GM12878 (cell line): Measurements from ENCODE around the gene FGF1. TPM values are rescaled to one million over a fixed set of nuclear protein-coding genes. Genes with fewer than 3 reads are reported as not detected.

Experiments used
- ATAC-seq: fragments of 200-7000 bp; cut with Tn5 transposase; 3 replicates; pipeline ENCODE4 v1.9.1; 2020; ENCODE audit warnings: mild to moderate bottlenecking, moderate library complexity
- BruUV-seq: library from RNA; stranded (reverse); fragments of 400-500 nt; replicated peaks from 2 replicates; lab custom pipeline; 2021; lab: Mats Ljungman, UMichigan
- CTCF ChIA-PET: fragments of 300-600 bp; sonication (Branson Sonifier 250); formaldehyde crosslinking; extraction: SDS; loops from one replicate; lab custom pipeline; 2021; ENCODE audit warnings: inconsistent platforms; lab: Yijun Ruan, JAX
- POLR2A ChIA-PET: fragments of 350-600 bp; formaldehyde crosslinking; extraction: SDS; loops from one replicate; lab custom pipeline; 2021; ENCODE audit warnings: inconsistent platforms; lab: Charles Lee
- RAD21 ChIA-PET: fragments of 300-600 bp; sonication (Branson Sonifier 250); formaldehyde crosslinking; loops from one replicate; lab custom pipeline; 2023; ENCODE audit warnings: antibody characterized with exemption; ENCODE audit not compliant: unreplicated experiment; lab: Charles Lee
- SMC1A ChIA-PET: fragments of 300-600 bp; sonication (Branson Sonifier 250); formaldehyde crosslinking; loops from one replicate; lab custom pipeline; 2023; ENCODE audit not compliant: unreplicated experiment, uncharacterized antibody; lab: Charles Lee
- DNase-seq: peaks from one replicate; pipeline ENCODE4 v3.0.0-alpha.2; 2011; ENCODE audit warnings: low read depth, low spot score
- FAIRE-seq: peaks from 3 replicates; lab custom pipeline; 2011; peaks lifted over from hg19 to GRCh38; lab: Jason Lieb, UNC
- H2AFZ ChIP-seq: 2 replicates; pipeline ENCODE4 v1.6.0; 2011; ENCODE audit warnings: low read depth, low read length, control low read depth; ENCODE audit not compliant: control insufficient read depth
- H3K27ac ChIP-seq: 2 replicates; pipeline ENCODE4 v1.5.1; 2011; ENCODE audit warnings: control low read depth; ENCODE audit not compliant: control insufficient read depth, insufficient read depth
- H3K27me3 ChIP-seq, 2 experiments: replicated peaks in 1 of 2; 2 replicates each; pipeline versions ENCODE4 v1.6.0 to v1.6.1; 2011; ENCODE audit warnings: low read length in 1 of 2; ENCODE audit not compliant: control insufficient read depth in 2 of 2, insufficient read depth in 2 of 2
- H3K36me3 ChIP-seq, 2 experiments: 2 replicates each; pipeline ENCODE4 v1.5.1; 2011; ENCODE audit warnings: low read length in 1 of 2; ENCODE audit not compliant: control insufficient read depth in 2 of 2, insufficient read depth in 2 of 2
- H3K4me1 ChIP-seq: 2 replicates; pipeline ENCODE4 v1.6.1; 2011; ENCODE audit warnings: mild to moderate bottlenecking, low read length, moderate library complexity, mixed read lengths; ENCODE audit not compliant: control insufficient read depth, insufficient read depth
- H3K4me2 ChIP-seq: 2 replicates; pipeline ENCODE4 v1.6.0; 2011; ENCODE audit warnings: control low read depth; ENCODE audit not compliant: control insufficient read depth, insufficient read depth
- H3K4me3 ChIP-seq: fragments of 200-600 bp; sonication (generic); 2 replicates; pipeline ENCODE4 v1.5.1; 2016
- H3K79me2 ChIP-seq: 2 replicates; pipeline ENCODE4 v1.6.0; 2011; ENCODE audit warnings: low read length; ENCODE audit not compliant: control insufficient read depth, insufficient read depth
- H3K9ac ChIP-seq: 2 replicates; pipeline ENCODE4 v1.8.0; 2011; ENCODE audit warnings: low read length, control low read depth, mixed read lengths; ENCODE audit not compliant: control insufficient read depth, insufficient read depth
- H3K9me3 ChIP-seq: replicated peaks from 3 replicates; pipeline ENCODE4 v1.5.1; 2011; ENCODE audit warnings: mild to moderate bottlenecking, low read length; ENCODE audit not compliant: control insufficient read depth, insufficient read depth
- H4K20me1 ChIP-seq: 2 replicates; pipeline ENCODE4 v1.6.0; 2011; ENCODE audit not compliant: control insufficient read depth, insufficient read depth
- CBX5 ChIP-seq: sonication (generic); IDR thresholded peaks from 2 replicates; pipeline ENCODE4 v1.6.1; 2016; ENCODE audit warnings: low read depth, moderate library complexity, mild to moderate bottlenecking, inconsistent platforms
- DPF2 ChIP-seq: fragments of 450-650 bp; IDR thresholded peaks from 2 replicates; pipeline ENCODE4 v1.6.1; 2017; ENCODE audit warnings: mild to moderate bottlenecking
- EZH2 ChIP-seq: IDR thresholded peaks from 2 replicates; pipeline ENCODE4 v1.6.1; 2012; ENCODE audit warnings: low read depth, mild to moderate bottlenecking, control low read depth, inconsistent platforms, low read length, borderline replicate concordance; ENCODE audit not compliant: control insufficient read depth
- FOXM1 ChIP-seq: IDR thresholded peaks from 2 replicates; pipeline ENCODE4 v1.6.1; 2012; ENCODE audit warnings: low read depth, mild to moderate bottlenecking, inconsistent platforms, low read length, moderate library complexity
- IKZF1 ChIP-seq: fragments of 450-650 bp; conservative IDR thresholded peaks from 2 replicates; pipeline ENCODE4 v1.6.1; 2017; ENCODE audit warnings: antibody characterized with exemption, mild to moderate bottlenecking
- IKZF2 ChIP-seq, 2 experiments: fragments of 450-650 bp; IDR thresholded peaks; 2 replicates each; pipeline ENCODE4 v1.6.1; 2017; ENCODE audit warnings: mild to moderate bottlenecking in 2 of 2, moderate library complexity in 2 of 2
- SMARCA5 ChIP-seq: fragments of 450-650 bp; IDR thresholded peaks from 2 replicates; pipeline ENCODE4 v1.6.1; 2017; ENCODE audit warnings: mild to moderate bottlenecking
- SP1 ChIP-seq: IDR thresholded peaks from one replicate; pipeline ENCODE4 v1.6.1; 2011; ENCODE audit warnings: low read depth, low read length
- STAT3 ChIP-seq: IDR thresholded peaks from 2 replicates; pipeline ENCODE4 v1.6.1; 2011; ENCODE audit warnings: low read depth, low read length, improper control_type of control experiment
- SUPT20H ChIP-seq: IDR thresholded peaks from 2 replicates; pipeline ENCODE4 v1.6.1; 2011; ENCODE audit warnings: low read depth, mild to moderate bottlenecking, low read length, moderate library complexity, borderline replicate concordance; ENCODE audit not compliant: control insufficient read depth
- ZNF24 ChIP-seq: fragments of 450-650 bp; IDR thresholded peaks from 2 replicates; pipeline ENCODE4 v1.6.1; 2017; ENCODE audit warnings: antibody characterized with exemption, mild to moderate bottlenecking
- WGBS: methylation state at CpG from one replicate; pipeline ENCODE4 v1.1.6; 2016; ENCODE audit warnings: low lambda C conversion rate; ENCODE audit not compliant: insufficient replicate concordance, insufficient coverage; ENCODE audit errors: missing lambda C conversion rate; 5-methylcytosine and 5-hydroxymethylcytosine counted together
- in situ Hi-C: fragments of 300-500 bp; cut with MboI; formaldehyde crosslinking; loops from 9 replicates; pipeline ENCODE4 v1.14.3; 2018; ENCODE audit warnings: mixed read lengths
- intact Hi-C: fragments of 100-400 bp; cut with micrococcal nuclease; formaldehyde crosslinking; loops from one replicate; pipeline ENCODE4 v1.14.2; 2022; ENCODE audit not compliant: unreplicated experiment
- polyA plus RNA-seq, 11 experiments: library from polyadenylated mRNA; depleted of rRNA in 4 of 11; unstranded in 6 of 11; stranded (reverse) in 5 of 11; fragments of >200 nt; fragmentation: Nextera tagmentation in 4 of 11; fragmentation: Illumina TruSeq in 1 of 11; extraction: Ambion mirVana in 4 of 11; extraction: Trizol in 1 of 11; gene quantifications; 1 replicate in 1 of 11; 2 replicates in 10 of 11; pipeline versions ENCODE4 v1.2.1 to v1.2.3, GENCODE V29; 2011 to 2016; ENCODE audit warnings: inconsistent platforms in 2 of 11, missing spikeins in 2 of 11, low read depth in 1 of 11
- total RNA-seq, 4 experiments: library from RNA; depleted of rRNA in 3 of 4; stranded (reverse); fragments of >200 nt in 3 of 4; fragmentation: Illumina TruSeq in 1 of 4; extraction: Trizol in 1 of 4; gene quantifications; 2 replicates each; pipeline versions ENCODE4 v1.2.1 to v1.2.3, GENCODE V29; 2013 to 2021
- TF ChIP-seq, protein P1 (sequence below): fragments of 150-350 bp; IDR thresholded peaks from 2 replicates; pipeline ENCODE4 v1.6.1; 2016; ENCODE audit warnings: low read depth, low read length
- TF ChIP-seq, protein P2 (sequence below): IDR thresholded peaks from 2 replicates; pipeline ENCODE4 v1.6.1; 2012; ENCODE audit warnings: low read depth, low read length, improper control_type of control experiment

The FGF1 gene
- total and polyA plus RNA-seq, 10 of the 15 experiments (the other 5 are each of a cell fraction or from before 2014, with no cell fraction given) = not detected

DNA sequence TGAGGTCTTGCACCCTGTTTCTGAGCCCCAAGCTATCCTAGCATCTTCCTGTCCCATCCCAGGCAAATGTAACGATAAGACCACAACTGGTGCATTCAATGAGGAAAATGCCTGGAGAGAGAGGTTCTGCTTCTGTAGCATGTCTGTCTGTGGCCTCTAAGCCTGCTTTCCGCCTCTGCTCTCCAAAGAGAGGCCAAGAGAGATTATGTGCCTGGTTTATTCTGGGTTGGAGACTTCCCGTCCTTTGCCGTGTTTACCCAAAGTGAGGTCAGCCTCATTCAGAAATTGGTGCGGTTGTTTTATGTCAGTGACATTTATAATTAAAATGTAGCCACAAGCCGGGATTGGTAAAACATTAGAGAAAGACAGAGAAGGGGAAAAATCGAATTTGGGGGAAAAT lies 77.8 kb downstream of the FGF1 start:
- CTCF ChIA-PET = no interaction called here
- no peak overlapping the region for H3K4me3 ChIP-seq
- ATAC-seq (no peak), DNase-seq (no peak), FAIRE-seq (no peak)
- SMC1A ChIA-PET = no interaction called here
- no peaks in the 10 kb centered on the region; a peak in 3 of 4 replicates for H3K27me3 ChIP-seq
- no peaks in the 10 kb centered on the region for H3K36me3 ChIP-seq
- in situ Hi-C loops (loop anchor here (5.0 kb wide), 1 partner anchor 89 kb away; no protein-coding TSS in a partner anchor), intact Hi-C loops (no loop called here)
- H2AFZ ChIP-seq = no peak overlapping the region
- POLR2A ChIA-PET = no interaction called here
- H3K4me2 ChIP-seq = no peak overlapping the region
- H3K9ac ChIP-seq = no peak overlapping the region
- H3K79me2 ChIP-seq = no peaks in the 10 kb centered on the region
- H3K4me1 ChIP-seq = no peaks in the 10 kb centered on the region
- H4K20me1 ChIP-seq = peaks cover 3% of the 10 kb centered on the region; the same call in 1 of the 2 replicates
- RAD21 ChIA-PET = no interaction called here
- WGBS = 41% methylated on average over 7 of the region's 7 CpGs
- no peak overlapping the region for H3K27ac ChIP-seq
- no TSS peak for BruUV-seq
- no peaks in the 10 kb centered on the region for H3K9me3 ChIP-seq
- TF ChIP-seq DPF2 (no peak), ZNF24 (no peak), FOXM1 (no peak), SP1 (no peak), STAT3 (no peak), EZH2 (no peak), SMARCA5 (no peak), IKZF1 (no peak), IKZF2 (IDR thresholded peaks at IDR 0.05) (no peak), SUPT20H (no peak), CBX5 (no peak)
- TF ChIP-seq, protein P1, sequence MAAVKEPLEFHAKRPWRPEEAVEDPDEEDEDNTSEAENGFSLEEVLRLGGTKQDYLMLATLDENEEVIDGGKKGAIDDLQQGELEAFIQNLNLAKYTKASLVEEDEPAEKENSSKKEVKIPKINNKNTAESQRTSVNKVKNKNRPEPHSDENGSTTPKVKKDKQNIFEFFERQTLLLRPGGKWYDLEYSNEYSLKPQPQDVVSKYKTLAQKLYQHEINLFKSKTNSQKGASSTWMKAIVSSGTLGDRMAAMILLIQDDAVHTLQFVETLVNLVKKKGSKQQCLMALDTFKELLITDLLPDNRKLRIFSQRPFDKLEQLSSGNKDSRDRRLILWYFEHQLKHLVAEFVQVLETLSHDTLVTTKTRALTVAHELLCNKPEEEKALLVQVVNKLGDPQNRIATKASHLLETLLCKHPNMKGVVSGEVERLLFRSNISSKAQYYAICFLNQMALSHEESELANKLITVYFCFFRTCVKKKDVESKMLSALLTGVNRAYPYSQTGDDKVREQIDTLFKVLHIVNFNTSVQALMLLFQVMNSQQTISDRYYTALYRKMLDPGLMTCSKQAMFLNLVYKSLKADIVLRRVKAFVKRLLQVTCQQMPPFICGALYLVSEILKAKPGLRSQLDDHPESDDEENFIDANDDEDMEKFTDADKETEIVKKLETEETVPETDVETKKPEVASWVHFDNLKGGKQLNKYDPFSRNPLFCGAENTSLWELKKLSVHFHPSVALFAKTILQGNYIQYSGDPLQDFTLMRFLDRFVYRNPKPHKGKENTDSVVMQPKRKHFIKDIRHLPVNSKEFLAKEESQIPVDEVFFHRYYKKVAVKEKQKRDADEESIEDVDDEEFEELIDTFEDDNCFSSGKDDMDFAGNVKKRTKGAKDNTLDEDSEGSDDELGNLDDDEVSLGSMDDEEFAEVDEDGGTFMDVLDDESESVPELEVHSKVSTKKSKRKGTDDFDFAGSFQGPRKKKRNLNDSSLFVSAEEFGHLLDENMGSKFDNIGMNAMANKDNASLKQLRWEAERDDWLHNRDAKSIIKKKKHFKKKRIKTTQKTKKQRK = no peak
- TF ChIP-seq, protein P2, sequence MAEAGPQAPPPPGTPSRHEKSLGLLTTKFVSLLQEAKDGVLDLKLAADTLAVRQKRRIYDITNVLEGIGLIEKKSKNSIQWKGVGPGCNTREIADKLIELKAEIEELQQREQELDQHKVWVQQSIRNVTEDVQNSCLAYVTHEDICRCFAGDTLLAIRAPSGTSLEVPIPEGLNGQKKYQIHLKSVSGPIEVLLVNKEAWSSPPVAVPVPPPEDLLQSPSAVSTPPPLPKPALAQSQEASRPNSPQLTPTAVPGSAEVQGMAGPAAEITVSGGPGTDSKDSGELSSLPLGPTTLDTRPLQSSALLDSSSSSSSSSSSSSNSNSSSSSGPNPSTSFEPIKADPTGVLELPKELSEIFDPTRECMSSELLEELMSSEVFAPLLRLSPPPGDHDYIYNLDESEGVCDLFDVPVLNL = no peak
